GM19023 (cell line): ENCODE data around the gene PACSIN1.

ENCODE experiments used
- ATAC-seq: cut with Tn5 transposase; IDR thresholded peaks from one replicate; pipeline ENCODE4 v1.9.1; 2021; ENCODE audit warnings: mild to moderate bottlenecking, moderate library complexity; ENCODE audit not compliant: unreplicated experiment

PACSIN1 gene

DNA sequence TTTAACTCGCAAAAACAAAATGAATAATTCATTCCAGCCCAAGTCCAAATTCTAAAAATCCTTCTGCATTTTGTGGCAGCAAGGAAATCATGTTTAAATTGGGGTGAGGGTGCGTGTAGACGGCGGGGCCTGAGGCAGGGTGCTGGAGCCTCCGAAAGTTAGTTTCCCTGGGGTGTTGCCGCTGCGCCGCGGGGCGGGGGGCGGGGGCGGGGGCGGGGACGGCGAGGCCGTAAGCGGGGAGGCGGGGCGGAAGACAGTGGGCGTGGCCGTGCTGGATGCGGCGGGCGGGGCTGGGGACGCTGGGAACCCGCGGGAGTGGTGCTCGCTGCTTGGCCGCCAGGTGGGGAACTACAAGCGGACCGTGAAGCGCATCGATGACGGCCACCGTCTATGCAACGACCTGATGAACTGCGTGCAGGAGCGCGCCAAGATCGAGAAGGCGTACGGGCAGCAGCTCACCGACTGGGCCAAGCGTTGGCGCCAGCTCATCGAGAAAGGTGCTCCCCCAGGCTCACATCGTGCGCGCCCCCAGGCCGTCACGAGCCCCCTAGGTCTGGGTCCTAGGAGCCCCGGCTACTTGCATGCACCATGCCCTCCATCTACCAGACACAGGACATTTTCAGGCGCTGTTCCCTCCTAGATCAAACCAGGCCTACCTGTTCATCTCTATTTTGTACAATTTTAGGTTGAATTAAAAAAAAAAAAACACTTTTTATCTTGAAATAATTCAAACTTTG, 61.3 kb downstream of the PACSIN1 start:
- ATAC-seq, result peak; percentile 89

GRCh38 chr6:34527751-34528670, 62.1 kb downstream of the PACSIN1 start:
- no peak for ATAC-seq

DNA sequence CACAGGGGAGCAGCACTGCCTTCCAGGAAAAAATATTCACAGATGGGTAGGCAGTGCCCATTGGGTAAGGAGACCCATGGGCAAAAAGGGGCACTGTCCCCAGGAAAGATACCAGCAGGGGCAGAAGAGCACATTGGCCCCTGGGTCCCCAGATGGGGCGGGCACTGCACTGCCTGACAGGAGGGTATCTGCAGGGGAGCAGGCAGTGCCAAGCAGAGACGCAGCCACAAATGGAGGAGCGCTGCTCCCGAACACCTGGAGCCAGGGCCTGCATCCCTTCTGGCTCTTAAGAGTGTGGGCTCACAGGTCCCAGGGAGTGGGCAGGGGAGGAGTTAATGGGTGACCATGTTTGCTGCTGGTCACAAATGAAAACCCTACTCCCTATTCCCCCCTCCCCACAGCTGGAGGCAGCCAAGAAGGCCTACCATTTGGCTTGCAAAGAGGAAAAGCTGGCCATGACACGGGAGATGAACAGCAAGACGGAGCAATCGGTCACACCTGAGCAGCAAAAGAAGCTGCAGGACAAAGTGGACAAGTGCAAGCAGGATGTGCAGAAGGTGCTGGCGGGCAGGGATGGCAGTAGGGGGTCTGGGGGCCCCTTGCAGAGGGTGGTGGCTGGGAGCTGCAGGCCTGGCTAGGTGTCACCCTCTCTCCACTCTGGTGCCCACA, 63.3 kb downstream of the PACSIN1 start:
- ATAC-seq, result no peak

GRCh38 chr6:34529665-34530327, 63.9 kb downstream of the PACSIN1 start:
- ATAC-seq, result no peak

DNA sequence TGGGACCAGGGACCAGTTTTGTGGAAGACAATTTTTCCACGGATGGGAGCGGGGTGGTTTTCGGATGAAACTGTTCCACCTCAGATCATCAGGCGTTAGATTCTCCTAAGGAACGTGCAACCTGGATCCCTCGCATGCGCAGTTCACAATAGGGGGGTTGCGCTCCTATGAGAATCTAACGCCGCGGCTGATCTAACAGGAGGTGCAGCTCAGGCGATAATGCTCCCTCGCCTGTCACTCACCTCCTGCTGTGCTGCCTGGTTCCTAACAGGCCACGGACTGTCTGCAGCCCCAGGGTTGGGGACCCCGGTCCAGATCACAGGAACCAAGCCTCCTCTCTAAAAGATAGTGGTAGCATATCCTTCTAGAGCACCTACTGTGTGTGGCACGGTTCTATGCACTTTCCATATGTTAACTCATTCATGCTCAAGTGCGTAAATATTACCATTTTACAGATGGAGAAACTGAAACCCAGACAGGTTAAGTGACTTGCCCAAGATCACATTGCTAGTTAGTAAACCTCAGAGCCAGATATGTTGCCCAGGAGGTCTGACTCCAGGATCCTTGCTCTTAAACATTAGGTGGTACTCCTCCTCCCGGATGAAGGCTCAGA, 65.0 kb downstream of the PACSIN1 start:
- no peak for ATAC-seq

DNA sequence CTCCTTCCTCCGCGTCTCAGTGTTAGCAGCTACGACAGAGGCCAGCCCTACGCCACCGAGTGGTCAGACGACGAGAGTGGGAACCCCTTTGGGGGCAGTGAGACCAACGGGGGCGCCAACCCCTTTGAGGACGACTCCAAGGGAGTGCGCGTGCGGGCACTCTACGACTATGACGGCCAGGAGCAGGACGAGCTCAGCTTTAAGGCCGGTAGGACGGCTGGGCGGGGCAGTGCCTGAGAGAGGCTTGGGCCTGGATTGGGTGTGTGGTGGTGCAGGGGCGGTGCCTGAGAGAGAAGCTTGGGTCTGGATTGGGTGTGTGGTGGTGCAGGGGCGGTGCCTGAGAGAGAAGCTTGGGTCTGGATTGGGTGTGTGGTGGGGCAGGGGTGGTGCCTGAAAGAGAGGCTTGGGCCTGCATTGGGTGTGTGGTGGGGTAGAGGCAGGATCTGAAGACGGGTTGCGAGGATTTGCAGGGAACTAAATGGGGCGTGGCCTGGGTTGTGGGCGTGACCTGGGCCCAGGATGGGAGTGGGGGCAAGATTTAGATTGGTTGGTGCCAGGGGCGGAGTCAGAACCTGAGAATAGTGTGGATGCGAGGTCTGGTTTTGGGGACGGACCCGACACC, 65.8 kb downstream of the PACSIN1 start:
- ATAC-seq, result no peak

DNA sequence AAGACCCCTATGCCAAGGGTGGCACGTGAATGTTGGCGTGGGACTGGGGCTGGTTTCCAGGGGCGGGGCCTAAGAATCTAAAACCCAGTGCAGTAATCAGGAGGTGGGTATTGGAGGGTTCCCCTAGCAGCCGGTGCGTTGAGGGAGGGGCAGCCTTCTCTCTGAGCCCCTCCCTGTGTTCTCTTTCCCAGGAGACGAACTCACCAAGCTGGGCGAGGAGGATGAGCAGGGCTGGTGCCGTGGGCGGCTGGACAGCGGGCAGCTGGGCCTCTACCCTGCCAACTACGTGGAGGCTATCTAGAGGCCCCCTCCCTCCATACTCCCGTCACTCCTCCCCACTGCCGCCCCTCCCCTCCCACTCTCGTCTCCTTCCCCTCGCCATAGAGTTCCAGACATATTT, 66.4 kb downstream of the PACSIN1 start:
- no peak for ATAC-seq

- no peak for ATAC-seq
Measured at GRCh38 chr6:34534146-34534545, 68.3 kb downstream of the PACSIN1 start.

- no peak for ATAC-seq
Measured at GRCh38 chr6:34534656-34535055, 68.8 kb downstream of the PACSIN1 start.

- no peak for ATAC-seq
Measured at GRCh38 chr6:34535199-34535598, 69.3 kb downstream of the PACSIN1 start.

- ATAC-seq, result no peak
Measured at GRCh38 chr6:34535646-34536045, 69.8 kb downstream of the PACSIN1 start.

DNA sequence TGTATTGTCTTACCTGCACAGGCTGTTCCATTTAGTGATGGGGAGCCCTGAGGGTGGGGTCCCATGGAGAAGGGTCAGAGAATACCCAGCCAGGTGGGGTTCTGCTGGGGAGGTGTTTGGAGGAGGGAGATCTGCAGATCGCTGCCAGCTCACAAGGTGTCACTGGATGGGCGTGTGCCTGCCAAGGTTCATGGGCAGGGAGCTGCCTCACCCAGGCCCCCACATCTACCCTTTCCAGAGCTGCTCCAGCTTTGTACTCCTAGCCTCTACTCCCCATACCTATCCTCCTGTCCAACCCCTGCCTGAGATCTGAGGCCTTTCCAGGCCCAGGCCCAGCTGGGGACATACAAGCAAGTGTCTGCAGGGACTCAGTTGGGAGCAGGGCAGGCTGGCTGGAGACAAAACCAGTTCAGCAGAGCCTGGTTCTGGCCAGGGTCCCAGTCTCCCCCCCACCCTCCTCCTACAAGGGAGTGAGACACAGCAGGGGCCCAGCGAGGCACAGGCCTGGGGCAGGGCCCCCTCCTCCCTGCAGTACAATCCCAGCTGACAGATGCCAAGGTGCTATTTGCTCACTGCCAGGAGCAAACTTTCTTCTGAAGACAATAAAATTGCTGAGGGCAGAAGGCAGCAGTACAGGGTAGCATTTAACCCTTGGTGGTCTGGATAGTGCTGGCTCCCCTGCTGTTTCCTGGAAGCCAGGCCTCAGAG, 70.5 kb downstream of the PACSIN1 start:
- ATAC-seq, result no peak

GRCh38 chr6:34536959-34537848, 71.3 kb downstream of the PACSIN1 start:
- ATAC-seq, result no peak

- ATAC-seq, result no peak
Measured at GRCh38 chr6:34537922-34538550, 72.2 kb downstream of the PACSIN1 start.

DNA sequence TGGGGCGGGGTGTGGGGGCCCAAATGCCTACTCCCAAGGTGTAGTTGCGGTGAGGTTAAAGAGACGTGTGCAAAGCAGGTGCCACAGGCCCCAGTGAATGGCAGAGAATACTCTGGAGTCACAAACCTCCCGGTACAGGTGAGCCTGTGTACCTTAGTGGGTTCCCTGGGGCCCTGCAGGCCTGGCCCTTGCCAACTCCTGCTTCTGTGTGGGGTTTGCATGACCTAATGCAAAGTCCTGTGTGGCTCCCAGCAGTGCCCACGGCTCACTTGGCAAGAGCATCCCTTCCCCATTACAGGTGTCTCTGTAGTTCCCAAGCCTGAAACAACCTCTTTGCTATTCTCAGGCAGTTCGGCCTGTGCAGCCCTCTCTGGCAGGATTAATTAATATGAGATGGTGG, 72.7 kb downstream of the PACSIN1 start:
- no peak for ATAC-seq

- no peak for ATAC-seq
Measured at GRCh38 chr6:34539181-34539580, 73.3 kb downstream of the PACSIN1 start.

DNA sequence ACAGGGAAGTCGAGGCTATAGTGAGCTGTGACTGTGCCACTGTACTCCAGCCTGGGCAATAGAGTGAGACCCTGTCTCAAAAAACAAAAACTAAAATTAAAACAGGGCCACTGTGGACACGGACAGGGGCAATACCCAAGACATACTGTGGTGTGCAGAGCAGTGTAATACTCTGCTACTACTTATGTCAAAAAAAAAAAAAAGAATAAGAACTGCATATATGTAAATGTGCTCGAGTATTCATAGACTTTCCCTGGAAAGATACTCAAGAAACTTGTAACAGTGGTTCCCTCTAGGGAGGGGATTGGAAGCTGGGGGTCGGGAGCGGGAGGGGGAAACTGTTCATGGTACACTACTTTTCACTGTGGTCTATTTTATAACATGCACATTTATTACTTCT, 74.3 kb downstream of the PACSIN1 start:
- ATAC-seq, result no peak

DNA sequence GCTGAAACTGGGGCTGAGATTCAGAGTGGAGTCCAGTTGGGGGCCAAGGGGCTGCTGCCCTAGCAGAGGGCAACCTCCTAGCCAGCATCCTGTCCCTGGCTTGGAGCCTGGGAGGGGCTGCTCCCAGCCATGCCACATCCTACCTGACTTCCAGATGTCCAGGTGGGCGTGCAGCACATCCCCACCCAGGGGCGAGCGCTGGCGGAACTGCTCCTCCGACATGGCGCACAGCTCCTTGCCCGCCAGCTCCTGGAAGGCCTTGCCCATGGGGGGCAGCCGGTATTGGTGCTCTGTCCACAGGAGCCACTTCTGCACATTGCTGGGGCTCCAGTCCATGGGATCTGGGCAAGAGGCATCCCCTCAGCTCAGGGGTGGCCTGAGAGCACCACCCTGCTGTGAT, 75.0 kb downstream of the PACSIN1 start:
- no peak for ATAC-seq
